DOHH2 (cell line): ENCODE measurements around the gene RFESD.

Source experiments
- H3F3A ChIP-seq: fragments of 200-600 bp; sonication (generic), shearing (Covaris generic); 2 replicates; pipeline ENCODE4 v1.6.0; 2016; ENCODE audit warnings: antibody characterized with exemption, mild to moderate bottlenecking; ENCODE audit not compliant: control insufficient read depth, insufficient read depth
- H3K27ac ChIP-seq: fragments of 200-600 bp; sonication (generic); 2 replicates; pipeline ENCODE4 v1.5.1; 2014; ENCODE audit warnings: low read depth, mild to moderate bottlenecking, low read length, moderate library complexity
- H3K27me3 ChIP-seq: fragments of 200-600 bp; sonication (generic); 2 replicates; pipeline ENCODE4 v1.6.1; 2014; ENCODE audit warnings: mild to moderate bottlenecking, low read length, mixed read lengths; ENCODE audit not compliant: control insufficient read depth
- H3K36me3 ChIP-seq: fragments of 200-600 bp; sonication (generic); 2 replicates; pipeline ENCODE4 v1.6.1; 2014; ENCODE audit warnings: mild to moderate bottlenecking, low read length, moderate library complexity, mixed read lengths; ENCODE audit not compliant: control insufficient read depth
- H3K4me1 ChIP-seq: fragments of 200-600 bp; sonication (generic); 2 replicates; pipeline ENCODE4 v1.6.1; 2014; ENCODE audit warnings: mild to moderate bottlenecking, low read length, mixed read lengths; ENCODE audit not compliant: control insufficient read depth
- H3K4me2 ChIP-seq: fragments of 200-600 bp; sonication (generic); 2 replicates; pipeline ENCODE4 v1.6.0; 2014; ENCODE audit warnings: mild to moderate bottlenecking, low read length, moderate library complexity
- H3K4me3 ChIP-seq: fragments of 200-600 bp; sonication (generic); 2 replicates; pipeline ENCODE4 v1.5.1; 2014; ENCODE audit warnings: mild to moderate bottlenecking, low read length, mixed read lengths
- H3K79me2 ChIP-seq: fragments of 200-600 bp; sonication (generic); 2 replicates; pipeline ENCODE4 v1.6.1; 2014; ENCODE audit warnings: mild to moderate bottlenecking, low read length, mixed read lengths; ENCODE audit not compliant: control insufficient read depth
- H3K9me2 ChIP-seq: fragments of 200-600 bp; sonication (generic); replicated peaks from 2 replicates; pipeline ENCODE4 v1.6.1; 2014; ENCODE audit warnings: mild to moderate bottlenecking, low read length, mixed read lengths; ENCODE audit not compliant: control insufficient read depth
- H3K9me3 ChIP-seq: fragments of 200-600 bp; sonication (generic); 2 replicates; pipeline ENCODE4 v1.6.1; 2014; ENCODE audit warnings: antibody characterized with exemption, low read length, mixed read lengths; ENCODE audit not compliant: control insufficient read depth, insufficient read depth
- H4K20me1 ChIP-seq: fragments of 200-600 bp; sonication (generic); 2 replicates; pipeline ENCODE4 v1.6.0; 2014; ENCODE audit warnings: low read depth, mild to moderate bottlenecking, antibody characterized with exemption, low read length, moderate library complexity; ENCODE audit not compliant: control insufficient read depth, insufficient read depth
- CTCF ChIP-seq: fragments of 200-600 bp; sonication (generic); IDR thresholded peaks from one replicate; pipeline ENCODE4 v1.5.1; 2014; ENCODE audit warnings: antibody characterized with exemption, mild to moderate bottlenecking, low read depth, low read length; ENCODE audit not compliant: poor library complexity, severe bottlenecking
- EZH2phosphoT487 ChIP-seq: fragments of 200-600 bp; sonication (generic); IDR thresholded peaks from 2 replicates; pipeline ENCODE4 v1.6.1; 2017; ENCODE audit warnings: borderline replicate concordance, mild to moderate bottlenecking, antibody characterized with exemption, low read length, moderate library complexity, mixed read lengths

The RFESD gene

GRCh38 chr5:95620870-95621838 is 25.4 kb upstream of the RFESD start:
- Histone ChIP-seq H3K4me3 (peak overlapping the region; percentile 53), H3K4me1 (peaks cover 25% of the 10 kb centered on the region), H3K9me2 (no peaks in the 10 kb centered on the region), H3K4me2 (peak overlapping the region; percentile 70), H3K27me3 (peaks cover 28% of the 10 kb centered on the region), H3K36me3 (no peaks in the 10 kb centered on the region), H4K20me1 (no peaks in the 10 kb centered on the region), H3K79me2 (no peaks in the 10 kb centered on the region), H3F3A (no peaks in the 10 kb centered on the region), H3K27ac (no peak overlapping the region), H3K9me3 (no peaks in the 10 kb centered on the region)
- TF ChIP-seq CTCF (no peak), EZH2phosphoT487 (no peak)

GRCh38 chr5:95621839-95622629 is 24.5 kb upstream of the RFESD start:
- Histone ChIP-seq H3K27me3 (peaks cover 28% of the 10 kb centered on the region), H3K4me2 (no peak overlapping the region), H3K4me3 (no peak overlapping the region; the same call in 1 of the 2 replicates)

GRCh38 chr5:95623706-95624105 is 22.9 kb upstream of the RFESD start:
- H3K4me3 ChIP-seq, result no peak overlapping the region
- no peaks in the 10 kb centered on the region for H3F3A ChIP-seq
- TF ChIP-seq CTCF (no peak), EZH2phosphoT487 (no peak)

More at GRCh38 chr5:95621839-95622629, 24.5 kb upstream of the RFESD start:
- Histone ChIP-seq H3K36me3 (no peaks in the 10 kb centered on the region), H4K20me1 (no peaks in the 10 kb centered on the region), H3F3A (no peaks in the 10 kb centered on the region), H3K4me1 (peaks cover 25% of the 10 kb centered on the region), H3K27ac (no peak overlapping the region), H3K9me3 (no peaks in the 10 kb centered on the region), H3K9me2 (no peaks in the 10 kb centered on the region), H3K79me2 (no peaks in the 10 kb centered on the region)
- no peak for TF ChIP-seq EZH2phosphoT487
- no peak for TF ChIP-seq CTCF

More at GRCh38 chr5:95623706-95624105, 22.9 kb upstream of the RFESD start:
- Histone ChIP-seq H3K79me2 (no peaks in the 10 kb centered on the region), H3K9me3 (no peaks in the 10 kb centered on the region), H3K4me2 (no peak overlapping the region), H3K4me1 (peaks cover 25% of the 10 kb centered on the region), H3K27ac (no peak overlapping the region), H3K9me2 (no peaks in the 10 kb centered on the region), H3K36me3 (no peaks in the 10 kb centered on the region), H3K27me3 (peaks cover 28% of the 10 kb centered on the region), H4K20me1 (no peaks in the 10 kb centered on the region)
